ENCODE data around the gene CA5B. TPM values are rescaled to one million over a fixed set of nuclear protein-coding genes. Genes with fewer than 3 reads are reported as not detected.
"Not testable (repeated sequence)": the region's sequence is repeated elsewhere in the genome, so short reads cannot be mapped to it uniquely, and the experiment has no call there.

CA5B gene
- total and polyA plus RNA-seq, 9 donors: 2.6 to 5.5 (median 3.4) TPM

DNA sequence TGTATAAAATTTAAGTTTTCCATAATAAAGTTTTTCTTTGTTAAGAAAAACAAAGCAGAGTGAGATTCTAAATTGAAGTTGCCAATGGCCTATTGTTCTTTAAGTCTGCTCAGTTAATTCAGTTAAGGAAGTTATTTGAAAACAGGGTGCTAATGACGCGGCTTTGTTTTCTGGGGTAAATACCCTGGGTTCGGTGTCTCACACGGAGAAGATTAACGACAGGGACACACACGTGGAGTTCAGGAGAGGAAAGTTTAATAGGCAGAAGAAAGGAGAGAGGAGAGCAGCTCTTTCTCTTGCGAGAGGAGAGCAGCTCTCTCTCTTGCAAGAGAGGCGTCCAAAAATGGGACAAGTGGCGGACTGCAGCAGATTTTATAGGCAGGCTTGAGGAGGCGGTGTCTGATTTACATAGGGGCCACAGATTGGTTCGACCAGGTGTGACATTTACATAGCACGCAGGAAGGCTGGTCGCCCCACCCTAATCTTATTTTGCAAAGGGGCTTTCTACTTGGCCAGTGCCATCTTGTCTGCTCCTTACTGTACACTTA is 9.6 kb downstream of the CA5B start:
- no peak overlapping the region for H3K27ac ChIP-seq (ENCODE audit: low read length)

GRCh38 chrX:15748841-15749240 is 10.8 kb downstream of the CA5B start:
- Histone ChIP-seq H3K27ac (ENCODE audit: low read length) (no peak overlapping the region), H3K4me3 (ENCODE audit: low read length) (no peak overlapping the region), H3K27me3 (ENCODE audit: control insufficient read depth, insufficient read depth, low read length) (peaks cover 26% of the 10 kb centered on the region), H3K9me3 (replicated peaks; ENCODE audit: control insufficient read depth, low read depth, low read length) (no peaks in the 10 kb centered on the region), H3K36me3 (ENCODE audit: control insufficient read depth, insufficient read depth, low read length) (no peaks in the 10 kb centered on the region), H3K4me1 (ENCODE audit: control insufficient read depth, insufficient read depth, low read length) (no peaks in the 10 kb centered on the region)
- no CpG with 5 or more reads among the region's 3 CpGs for whole genome bisulfite sequencing (ENCODE audit: insufficient coverage)
- DNase-seq: no peak

More for the DNA sequence above, 9.6 kb downstream of the CA5B start:
- Histone ChIP-seq H3K4me3 (ENCODE audit: low read length) (no peak overlapping the region), H3K27me3 (ENCODE audit: control insufficient read depth, insufficient read depth, low read length) (peaks cover 30% of the 10 kb centered on the region), H3K9me3 (replicated peaks; ENCODE audit: control insufficient read depth, low read depth, low read length) (no peaks in the 10 kb centered on the region), H3K4me1 (ENCODE audit: control insufficient read depth, insufficient read depth, low read length) (no peaks in the 10 kb centered on the region), H3K36me3 (ENCODE audit: control insufficient read depth, insufficient read depth, low read length) (no peaks in the 10 kb centered on the region)
- 68% methylated on average over 12 of the region's 13 CpGs for WGBS (ENCODE audit: insufficient coverage)
- DNase-seq: no peak

GRCh38 chrX:15749642-15750610 is 11.9 kb downstream of the CA5B start:
- Histone ChIP-seq H3K4me3 (ENCODE audit: low read length) (no peak overlapping the region), H3K27ac (ENCODE audit: low read length) (peak overlapping the region; percentile 66), H3K36me3 (ENCODE audit: control insufficient read depth, insufficient read depth, low read length) (no peaks in the 10 kb centered on the region), H3K9me3 (replicated peaks; ENCODE audit: control insufficient read depth, low read depth, low read length) (no peaks in the 10 kb centered on the region), H3K4me1 (ENCODE audit: control insufficient read depth, insufficient read depth, low read length) (no peaks in the 10 kb centered on the region), H3K27me3 (ENCODE audit: control insufficient read depth, insufficient read depth, low read length) (peaks cover 17% of the 10 kb centered on the region)
- WGBS (ENCODE audit: insufficient coverage): no CpG with 5 or more reads among the region's 7 CpGs
- DNase-seq: peak; percentile 43

DNA sequence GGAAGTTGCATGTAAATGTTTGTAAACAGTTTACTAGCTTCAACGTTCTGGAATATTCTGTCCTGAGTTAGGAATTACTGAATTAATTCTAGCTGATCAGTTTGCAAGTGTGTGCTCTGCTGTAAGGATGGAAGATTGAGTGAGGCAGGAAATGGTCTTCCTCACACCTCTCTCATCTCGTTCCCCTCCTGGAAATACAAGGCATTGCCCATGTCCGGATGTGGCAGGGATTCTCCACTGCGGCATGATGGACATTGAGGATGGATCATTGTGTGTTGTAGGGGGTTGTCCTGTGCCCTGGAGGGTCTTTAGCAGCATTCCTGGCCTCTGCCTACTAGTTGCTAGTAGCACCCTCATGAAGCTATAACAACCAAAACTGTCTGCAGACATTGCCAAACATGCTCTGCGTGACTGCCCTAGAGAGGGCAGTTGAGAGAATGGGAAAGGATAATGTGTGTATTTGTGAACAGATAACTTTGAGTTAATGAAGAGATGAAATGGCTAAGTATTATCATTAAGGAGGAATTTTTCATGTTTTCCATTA is 12.6 kb downstream of the CA5B start:
- Histone ChIP-seq H3K36me3 (ENCODE audit: control insufficient read depth, insufficient read depth, low read length) (no peaks in the 10 kb centered on the region), H3K27ac (ENCODE audit: low read length) (peak overlapping the region; percentile 39), H3K4me3 (ENCODE audit: low read length) (no peak overlapping the region), H3K9me3 (replicated peaks; ENCODE audit: control insufficient read depth, low read depth, low read length) (no peaks in the 10 kb centered on the region), H3K27me3 (ENCODE audit: control insufficient read depth, insufficient read depth, low read length) (peaks cover 17% of the 10 kb centered on the region), H3K4me1 (ENCODE audit: control insufficient read depth, insufficient read depth, low read length) (no peaks in the 10 kb centered on the region)
- WGBS (ENCODE audit: insufficient coverage): 100% methylated on average over 1 of the region's 5 CpGs
- no peak for DNase-seq

DNA sequence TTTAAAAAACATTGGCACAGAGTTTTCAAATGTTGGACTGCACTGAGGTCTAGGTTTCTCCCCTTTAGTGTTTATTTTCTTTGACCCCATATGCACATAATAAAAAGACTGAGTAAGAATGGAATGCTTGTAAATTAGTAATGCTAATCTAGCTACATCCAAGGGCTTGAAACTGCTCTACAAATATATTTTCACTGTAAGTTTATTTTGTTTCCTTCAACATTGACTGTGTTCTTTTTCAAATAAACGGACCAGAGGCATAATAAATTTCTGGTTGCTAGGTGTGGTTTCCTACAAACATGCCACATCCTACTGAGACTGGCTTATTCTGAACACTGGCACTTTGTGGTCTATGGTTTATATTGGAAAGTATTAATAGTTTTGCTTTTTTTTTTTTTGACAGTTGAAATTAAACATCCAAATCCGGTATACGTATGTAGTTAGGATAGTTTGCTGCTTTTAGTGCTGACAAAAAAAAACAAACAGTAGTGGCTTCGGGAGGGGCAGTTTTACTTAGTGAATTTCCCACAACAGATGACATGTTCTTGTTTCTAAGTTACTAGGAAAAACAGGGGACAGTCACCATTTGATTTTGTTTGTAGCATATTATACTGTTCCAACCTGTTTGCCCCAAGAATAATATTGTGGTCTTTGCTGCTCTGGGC is 13.2 kb downstream of the CA5B start:
- H3K4me1 ChIP-seq (ENCODE audit: control insufficient read depth, insufficient read depth, low read length): no peaks in the 10 kb centered on the region
- peak overlapping the region; percentile 45 for H3K27ac ChIP-seq (ENCODE audit: low read length)
- H3K9me3 ChIP-seq (replicated peaks; ENCODE audit: control insufficient read depth, low read depth, low read length): no peaks in the 10 kb centered on the region
- H3K4me3 ChIP-seq (ENCODE audit: low read length): no peak overlapping the region
- no CpG with 5 or more reads among the region's 4 CpGs for WGBS (ENCODE audit: insufficient coverage)
- peaks cover 14% of the 10 kb centered on the region for H3K27me3 ChIP-seq (ENCODE audit: control insufficient read depth, insufficient read depth, low read length)
- peak; percentile 43 for DNase-seq
- no peaks in the 10 kb centered on the region for H3K36me3 ChIP-seq (ENCODE audit: control insufficient read depth, insufficient read depth, low read length)

- H3K4me3 ChIP-seq (ENCODE audit: low read length): no peak overlapping the region
- no peaks in the 10 kb centered on the region for H3K36me3 ChIP-seq (ENCODE audit: control insufficient read depth, insufficient read depth, low read length)
- H3K9me3 ChIP-seq (replicated peaks; ENCODE audit: control insufficient read depth, low read depth, low read length): no peaks in the 10 kb centered on the region
- no peak for DNase-seq
- WGBS (ENCODE audit: insufficient coverage): 100% methylated on average over 2 of the region's 2 CpGs
- H3K4me1 ChIP-seq (ENCODE audit: control insufficient read depth, insufficient read depth, low read length): no peaks in the 10 kb centered on the region
- H3K27ac ChIP-seq (ENCODE audit: low read length): no peak overlapping the region
- H3K27me3 ChIP-seq (ENCODE audit: control insufficient read depth, insufficient read depth, low read length): peaks cover 5% of the 10 kb centered on the region
Measured at GRCh38 chrX:15755091-15755490, 17.0 kb downstream of the CA5B start.

- DNase-seq: no peak
- no CpG with 5 or more reads among the region's 4 CpGs for WGBS (ENCODE audit: insufficient coverage)
- H3K27me3 ChIP-seq (ENCODE audit: control insufficient read depth, insufficient read depth, low read length): peaks cover 2% of the 10 kb centered on the region
- no peak overlapping the region for H3K27ac ChIP-seq (ENCODE audit: low read length)
- no peaks in the 10 kb centered on the region for H3K4me1 ChIP-seq (ENCODE audit: control insufficient read depth, insufficient read depth, low read length)
- H3K36me3 ChIP-seq (ENCODE audit: control insufficient read depth, insufficient read depth, low read length): no peaks in the 10 kb centered on the region
- no peak overlapping the region for H3K4me3 ChIP-seq (ENCODE audit: low read length)
- H3K9me3 ChIP-seq (replicated peaks; ENCODE audit: control insufficient read depth, low read depth, low read length): no peaks in the 10 kb centered on the region
Measured at GRCh38 chrX:15758140-15758539, 20.1 kb downstream of the CA5B start.

DNA sequence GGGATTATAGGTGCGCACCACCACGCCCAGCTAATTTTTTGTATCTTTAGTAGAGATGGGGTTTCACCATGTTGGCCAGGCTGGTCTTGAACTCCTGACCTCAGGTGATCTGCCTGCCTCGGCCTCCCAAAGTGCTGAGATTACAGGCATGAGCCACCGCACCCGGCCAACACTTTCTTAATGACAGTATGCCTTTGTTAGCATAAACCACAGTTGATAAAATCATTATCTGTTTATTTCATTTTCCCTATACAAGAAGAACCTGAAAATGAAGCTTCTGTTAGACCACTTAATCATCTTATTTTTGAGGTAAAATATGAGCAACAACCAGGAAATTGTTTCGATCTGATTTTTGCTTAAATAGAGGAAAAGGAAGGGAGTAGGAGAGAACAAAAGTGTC is 21.8 kb downstream of the CA5B start:
- not testable (repeated sequence) for DNase-seq; H3K9me3 ChIP-seq (replicated peaks; ENCODE audit: control insufficient read depth, low read depth, low read length); H3K4me1 ChIP-seq (ENCODE audit: control insufficient read depth, insufficient read depth, low read length); H3K4me3 ChIP-seq (ENCODE audit: low read length); H3K27ac ChIP-seq (ENCODE audit: low read length); H3K27me3 ChIP-seq (ENCODE audit: control insufficient read depth, insufficient read depth, low read length); H3K36me3 ChIP-seq (ENCODE audit: control insufficient read depth, insufficient read depth, low read length)
- 100% methylated on average over 2 of the region's 6 CpGs for WGBS (ENCODE audit: insufficient coverage)

DNA sequence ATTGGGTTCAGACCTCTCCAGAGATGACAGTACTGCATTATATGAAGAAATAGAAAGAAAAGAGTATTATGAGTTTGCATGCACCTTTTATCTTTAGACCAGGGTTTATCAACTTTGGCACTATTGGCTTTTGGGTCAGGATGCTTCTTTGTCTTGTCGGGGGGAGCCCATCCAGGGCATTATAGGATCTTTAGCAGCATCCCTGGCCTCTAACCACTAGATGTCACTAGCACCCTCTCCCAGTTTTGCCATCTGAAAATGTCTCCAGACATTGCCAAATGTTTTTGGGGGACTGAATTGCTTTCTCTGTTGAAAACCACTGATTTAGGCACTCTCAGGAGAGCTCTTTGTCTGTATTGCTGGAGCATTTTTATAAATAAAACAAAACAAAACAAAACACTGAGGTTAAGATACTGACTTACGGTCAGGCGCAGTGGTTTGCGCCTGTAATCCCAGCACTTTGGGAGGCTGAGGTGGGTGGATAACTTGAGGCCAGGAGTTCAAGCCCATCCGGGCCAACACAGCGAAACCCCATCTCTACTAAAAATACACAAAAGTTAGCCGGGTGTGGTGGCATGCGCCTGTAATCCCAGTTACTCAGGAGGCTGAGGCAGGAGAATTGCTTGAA is 23.6 kb downstream of the CA5B start:
- peak; percentile 43 for DNase-seq
- 92% methylated on average over 4 of the region's 8 CpGs for WGBS (ENCODE audit: insufficient coverage)
- H3K27me3 ChIP-seq (ENCODE audit: control insufficient read depth, insufficient read depth, low read length): peaks cover 9% of the 10 kb centered on the region
- H3K4me3 ChIP-seq (ENCODE audit: low read length): no peak overlapping the region
- no peaks in the 10 kb centered on the region for H3K4me1 ChIP-seq (ENCODE audit: control insufficient read depth, insufficient read depth, low read length)
- H3K9me3 ChIP-seq (replicated peaks; ENCODE audit: control insufficient read depth, low read depth, low read length): no peaks in the 10 kb centered on the region
- no peaks in the 10 kb centered on the region for H3K36me3 ChIP-seq (ENCODE audit: control insufficient read depth, insufficient read depth, low read length)
- H3K27ac ChIP-seq (ENCODE audit: low read length): no peak overlapping the region
